Subcutaneous abdominal adipose tissue (tissue), 5 donors: Measurements from ENCODE around the gene DLD.
"Not testable (repeated sequence)": the region's sequence is repeated elsewhere in the genome, so short reads cannot be mapped to it uniquely, and the experiment has no call there.

Experiments used
- H3K27ac ChIP-seq: one replicate; pipeline ENCODE4 v1.7.0; 2013; ENCODE audit warnings: low read depth, mild to moderate bottlenecking, inconsistent platforms, low read length, moderate library complexity
- H3K27me3 ChIP-seq, 5 donors: one replicate each; pipeline ENCODE4 v1.7.0; 2013; ENCODE audit warnings: low read length in 5 of 5, inconsistent platforms in 1 of 5; ENCODE audit not compliant: control insufficient read depth in 5 of 5, insufficient read depth in 4 of 5
- H3K36me3 ChIP-seq, 5 donors: one replicate each; pipeline ENCODE4 v1.7.0; 2013; ENCODE audit warnings: low read length in 5 of 5; ENCODE audit not compliant: control insufficient read depth in 5 of 5, insufficient read depth in 5 of 5
- H3K4me1 ChIP-seq, 5 donors: one replicate each; pipeline ENCODE4 v1.7.0; 2013; ENCODE audit warnings: low read length in 5 of 5, mild to moderate bottlenecking in 3 of 5, moderate library complexity in 1 of 5; ENCODE audit not compliant: control insufficient read depth in 5 of 5, insufficient read depth in 5 of 5
- H3K4me3 ChIP-seq, 5 donors: one replicate each; pipeline ENCODE4 v1.7.0; 2013; ENCODE audit warnings: low read length in 5 of 5, low read depth in 1 of 5
- H3K9ac ChIP-seq, 5 donors: one replicate each; pipeline ENCODE4 v1.7.0; 2013; ENCODE audit warnings: low read length in 5 of 5, mild to moderate bottlenecking in 4 of 5, moderate library complexity in 3 of 5
- H3K9me3 ChIP-seq, 5 donors: one replicate each; pipeline ENCODE4 v1.7.0; 2013; ENCODE audit warnings: low read length in 5 of 5; ENCODE audit not compliant: control insufficient read depth in 5 of 5
- donor health status: healthy.
- donor health status: healthy.
- donor health status: healthy.
- donor health status: healthy.
- donor health status: healthy.

Gene DLD

GRCh38 chr7:107889992-107890391, 991 bp upstream of the DLD start:
- Histone ChIP-seq H3K9ac (peak overlapping the region in 1 of 5 donors; percentile 88), H3K4me3 (peak overlapping the region in 3 of 5 donors; percentile 82 to 93 (median 93)), H3K4me1 (peaks cover 3 to 41% (median 36%) of the 10 kb centered on the region in 5 donors), H3K27ac (no peak overlapping the region), H3K36me3 (peaks cover 5 to 10% (median 8%) of the 10 kb centered on the region in 5 donors), H3K9me3 (no peaks in the 10 kb centered on the region), H3K27me3 (no peaks in the 10 kb centered on the region)

DNA sequence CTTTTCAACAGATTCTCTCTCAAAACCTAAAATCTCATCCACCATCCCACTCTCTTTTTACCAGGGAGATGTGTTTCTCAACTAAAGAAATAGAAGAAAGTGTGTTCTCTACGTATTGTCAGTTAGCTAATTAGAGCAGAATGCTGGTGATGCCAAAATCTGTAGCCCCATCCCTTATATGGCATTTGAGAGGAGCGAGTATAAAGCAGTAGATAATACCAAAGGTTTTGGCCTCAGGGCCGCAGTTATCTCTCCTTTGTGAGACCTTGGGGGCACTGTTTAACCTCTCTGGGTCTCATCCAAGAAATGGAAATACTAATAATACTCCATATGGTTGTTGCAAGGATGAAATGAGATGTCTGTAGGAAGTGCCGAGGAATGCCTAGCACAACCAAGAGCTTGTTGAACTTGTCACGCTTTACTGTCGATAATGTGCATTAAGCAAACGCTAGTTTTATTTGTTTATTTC, 456 bp upstream of the DLD start:
- H3K27ac ChIP-seq: peak overlapping the region; percentile 93
- no peaks in the 10 kb centered on the region for H3K27me3 ChIP-seq
- no peaks in the 10 kb centered on the region for H3K9me3 ChIP-seq
- H3K4me3 ChIP-seq: peak overlapping the region; percentile 79 to 93 (median 88)
- peak overlapping the region; percentile 88 to 97 (median 95) for H3K9ac ChIP-seq
- peaks cover 3 to 43% (median 36%) of the 10 kb centered on the region in 5 donors for H3K4me1 ChIP-seq
- H3K36me3 ChIP-seq: peaks cover 10 to 15% (median 14%) of the 10 kb centered on the region in 5 donors

- Histone ChIP-seq H3K9me3 (no peaks in the 10 kb centered on the region), H3K9ac (peak overlapping the region; percentile 57 to 97 (median 93)), H3K4me1 (peaks cover 3 to 43% (median 37%) of the 10 kb centered on the region in 5 donors), H3K27me3 (no peaks in the 10 kb centered on the region), H3K36me3 (peaks cover 15 to 23% (median 18%) of the 10 kb centered on the region in 5 donors), H3K27ac (peak overlapping the region; percentile 93), H3K4me3 (peak overlapping the region; percentile 79 to 93 (median 88))
Observed at GRCh38 chr7:107891636-107892366, 818 bp downstream of the DLD start.

DNA sequence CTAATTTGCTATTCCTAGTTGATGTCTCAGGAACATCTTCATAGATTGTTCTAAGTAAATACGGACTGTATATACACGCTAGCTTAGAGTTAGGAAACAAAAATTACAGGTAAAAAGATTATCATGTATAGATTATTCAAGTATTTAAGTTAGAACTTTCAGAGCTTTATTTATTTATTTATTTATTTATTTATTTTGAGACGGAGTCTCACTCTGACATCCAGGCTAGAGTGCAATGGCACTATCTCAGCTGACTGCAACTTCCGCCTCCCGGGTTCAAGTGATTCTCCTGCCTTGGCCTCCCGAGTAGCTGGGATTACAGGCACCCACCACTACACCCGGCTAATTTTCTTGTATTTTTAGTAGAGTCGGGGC, 1.4 kb downstream of the DLD start:
- H3K4me3 ChIP-seq: peak overlapping the region; percentile 79 to 93 (median 88)

DNA sequence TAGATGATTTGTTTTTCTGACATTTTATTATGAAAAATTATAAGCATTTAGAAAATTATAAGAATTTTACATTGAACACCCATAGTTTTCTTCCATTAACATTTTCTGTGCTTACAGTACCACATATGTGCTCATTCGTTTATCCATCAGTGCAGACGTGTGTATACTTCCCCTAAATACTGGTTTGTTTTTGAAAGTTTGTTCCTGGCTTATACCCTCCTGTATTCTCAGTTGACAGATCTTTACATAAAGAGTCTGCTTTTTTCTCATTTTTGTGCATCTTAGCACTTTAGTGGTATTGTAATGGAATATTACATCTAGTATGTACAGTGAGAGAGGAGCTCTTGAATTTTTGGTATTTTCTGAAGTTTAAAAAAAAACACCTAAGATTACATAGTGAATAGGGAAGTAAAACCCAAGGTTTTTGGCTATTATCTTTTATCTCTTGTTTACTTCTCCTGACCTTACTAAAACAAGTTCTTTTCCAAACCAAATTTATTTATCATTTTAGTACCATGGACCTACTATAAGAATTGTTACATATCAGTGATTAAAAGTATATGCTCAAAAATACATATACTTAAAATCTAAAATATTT, 8.1 kb downstream of the DLD start:
- Histone ChIP-seq H3K36me3 (peaks cover 19 to 45% (median 29%) of the 10 kb centered on the region in 5 donors), H3K27ac (no peak overlapping the region), H3K4me3 (no peak overlapping the region), H3K9me3 (no peaks in the 10 kb centered on the region), H3K9ac (peak overlapping the region in 1 of 5 donors; percentile 45), H3K27me3 (no peaks in the 10 kb centered on the region), H3K4me1 (peaks cover 0 to 15% (median 8%) of the 10 kb centered on the region in 5 donors)

More for the DNA sequence above, 1.4 kb downstream of the DLD start:
- Histone ChIP-seq H3K4me1 (peaks cover 3 to 43% (median 40%) of the 10 kb centered on the region in 5 donors), H3K27ac (peak overlapping the region; percentile 93), H3K9ac (peak overlapping the region; percentile 57 to 97 (median 93)), H3K36me3 (peaks cover 15 to 27% (median 18%) of the 10 kb centered on the region in 5 donors)
- not testable (repeated sequence) for H3K27me3 ChIP-seq, H3K9me3 ChIP-seq

DNA sequence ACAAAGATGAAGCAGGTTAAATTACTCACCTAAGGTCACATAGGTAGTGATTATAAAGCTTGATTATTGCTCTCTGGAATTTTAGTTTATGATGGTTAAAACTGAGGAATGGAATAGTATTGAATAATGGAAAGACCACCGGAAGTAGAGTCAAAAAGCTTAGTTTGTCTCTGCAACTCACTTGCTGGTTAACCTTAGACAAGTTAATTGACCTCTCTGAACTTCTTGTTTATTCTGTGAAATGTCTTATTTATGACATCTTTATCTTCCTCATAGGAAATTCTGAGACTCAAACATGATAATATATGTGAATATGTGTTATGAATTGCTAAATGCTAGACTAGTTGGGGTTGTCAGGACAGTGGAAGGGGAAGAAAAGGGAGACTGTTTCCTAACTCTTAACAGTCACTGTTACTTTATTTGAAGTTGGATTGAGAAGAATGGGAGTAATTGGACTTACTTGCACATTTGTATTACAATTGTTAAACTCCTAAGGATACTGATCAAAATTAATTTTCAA, 9.6 kb downstream of the DLD start:
- Histone ChIP-seq H3K27ac (no peak overlapping the region), H3K4me1 (peaks cover 0 to 10% (median 6%) of the 10 kb centered on the region in 5 donors), H3K9me3 (no peaks in the 10 kb centered on the region), H3K9ac (no peak overlapping the region), H3K4me3 (no peak overlapping the region), H3K36me3 (peaks cover 17 to 42% (median 24%) of the 10 kb centered on the region in 5 donors), H3K27me3 (no peaks in the 10 kb centered on the region)

DNA sequence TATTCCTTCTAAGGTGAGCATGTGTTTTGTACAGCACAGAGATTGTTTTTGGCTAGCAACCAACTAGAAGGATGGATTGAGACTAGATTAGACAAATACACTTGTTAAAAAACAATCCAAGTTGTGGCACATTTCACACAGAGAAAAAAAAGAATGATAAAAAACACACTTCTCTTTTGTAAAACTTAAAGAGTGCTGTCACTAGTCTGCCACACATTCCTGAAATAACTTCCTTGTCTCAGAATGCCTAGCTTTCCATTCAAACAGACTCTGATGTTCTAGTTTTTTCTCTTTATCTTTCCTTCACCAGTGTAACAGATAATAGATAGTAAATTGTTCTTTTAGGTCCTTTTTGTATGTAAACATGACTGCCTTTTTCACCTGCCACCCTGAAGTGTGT, 11.4 kb downstream of the DLD start:
- H3K4me1 ChIP-seq: peaks cover 0 to 15% (median 7%) of the 10 kb centered on the region in 5 donors
- no peaks in the 10 kb centered on the region for H3K27me3 ChIP-seq
- H3K4me3 ChIP-seq: no peak overlapping the region
- H3K27ac ChIP-seq: no peak overlapping the region
- H3K9ac ChIP-seq: no peak overlapping the region
- H3K9me3 ChIP-seq: no peaks in the 10 kb centered on the region
- peaks cover 27 to 46% (median 38%) of the 10 kb centered on the region in 5 donors for H3K36me3 ChIP-seq

DNA sequence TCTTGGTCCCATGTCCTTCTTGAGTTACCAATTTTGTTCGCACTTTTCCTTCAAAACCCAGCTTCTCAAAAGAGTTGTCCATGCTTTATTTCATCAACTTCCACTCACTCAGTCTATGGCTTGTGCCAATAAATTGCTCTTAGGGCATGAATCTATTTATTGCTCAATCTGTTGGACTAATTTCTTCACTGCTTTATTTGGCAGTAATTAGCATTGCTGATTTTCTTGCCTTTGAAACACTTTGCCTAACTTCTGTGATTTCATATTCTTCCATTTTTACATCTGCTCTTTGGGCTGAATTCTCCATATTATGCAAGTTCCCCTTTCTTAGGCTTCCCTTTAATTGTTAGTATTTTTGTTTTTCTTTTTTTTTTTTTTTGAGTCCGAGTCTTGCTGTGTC, 16.8 kb downstream of the DLD start:
- peaks cover 0 to 18% (median 8%) of the 10 kb centered on the region in 5 donors for H3K4me1 ChIP-seq
- peak overlapping the region; percentile 78 for H3K27ac ChIP-seq
- no peaks in the 10 kb centered on the region for H3K9me3 ChIP-seq
- no peak overlapping the region for H3K4me3 ChIP-seq
- no peak overlapping the region for H3K9ac ChIP-seq
- no peaks in the 10 kb centered on the region for H3K27me3 ChIP-seq
- peaks cover 41 to 70% (median 54%) of the 10 kb centered on the region in 5 donors for H3K36me3 ChIP-seq

GRCh38 chr7:107909445-107909844, 18.5 kb downstream of the DLD start:
- Histone ChIP-seq H3K27me3 (no peaks in the 10 kb centered on the region), H3K4me1 (peaks cover 0 to 23% (median 11%) of the 10 kb centered on the region in 5 donors), H3K9me3 (no peaks in the 10 kb centered on the region), H3K9ac (no peak overlapping the region), H3K36me3 (peaks cover 32 to 59% (median 44%) of the 10 kb centered on the region in 5 donors), H3K4me3 (no peak overlapping the region), H3K27ac (peak overlapping the region; percentile 78)

DNA sequence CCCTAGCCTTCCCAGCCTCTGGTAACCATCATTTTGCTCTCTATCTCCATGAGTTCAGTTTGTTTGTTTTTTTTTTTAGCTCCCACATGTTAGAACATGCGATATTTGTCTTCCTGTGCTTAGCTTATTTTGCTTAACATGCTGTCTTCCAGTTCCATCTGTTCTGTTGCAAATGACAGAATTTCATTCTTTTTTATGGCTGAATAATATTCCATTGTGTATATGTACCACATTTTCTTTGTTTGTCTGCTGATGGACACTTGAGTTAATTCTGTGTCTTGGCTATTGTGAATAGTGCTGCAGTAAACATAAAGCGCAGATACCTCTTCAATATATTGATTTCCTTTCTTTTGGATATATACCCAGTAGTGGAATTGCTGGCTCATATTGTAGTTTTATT, 21.0 kb downstream of the DLD start:
- Histone ChIP-seq H3K9me3 (no peaks in the 10 kb centered on the region), H3K36me3 (peaks cover 17 to 41% (median 30%) of the 10 kb centered on the region in 5 donors), H3K4me3 (no peak overlapping the region), H3K4me1 (peaks cover 0 to 29% (median 17%) of the 10 kb centered on the region in 5 donors), H3K27ac (no peak overlapping the region), H3K9ac (no peak overlapping the region), H3K27me3 (no peaks in the 10 kb centered on the region)
